GM23338 (cell line): ENCODE data around the gene URI1. TPM values are rescaled to one million over a fixed set of nuclear protein-coding genes. Genes with fewer than 3 reads are reported as not detected.

Experiments used
- ATAC-seq: fragments of 200-7000 bp; cut with Tn5 transposase; 3 replicates; pipeline ENCODE4 v1.9.1; 2020
- DNase-seq: peaks from one replicate; pipeline ENCODE4 v3.0.0-alpha.2; 2015; ENCODE audit warnings: low spot score
- H2AFZ ChIP-seq: fragments of 200-600 bp; sonication (generic); 2 replicates; pipeline ENCODE4 v1.8.0; 2016; ENCODE audit warnings: antibody characterized with exemption, mild to moderate bottlenecking, moderate library complexity
- H3F3A ChIP-seq: fragments of 200-600 bp; sonication (generic); replicated peaks from 2 replicates; pipeline ENCODE4 v1.8.0; 2017; ENCODE audit warnings: antibody characterized with exemption, mixed run types, low read depth
- H3K27ac ChIP-seq: fragments of 200-600 bp; sonication (generic); 2 replicates; pipeline ENCODE4 v1.6.1; 2016; ENCODE audit warnings: low read depth
- H3K27me3 ChIP-seq: fragments of 200-600 bp; sonication (generic); 2 replicates; pipeline ENCODE4 v1.8.0; 2016; ENCODE audit warnings: mild to moderate bottlenecking, mixed run types, moderate library complexity; ENCODE audit not compliant: insufficient read depth
- H3K36me3 ChIP-seq: fragments of 200-600 bp; sonication (generic); 2 replicates; pipeline ENCODE4 v1.8.0; 2016; ENCODE audit warnings: mild to moderate bottlenecking; ENCODE audit not compliant: insufficient read depth
- H3K4me1 ChIP-seq: fragments of 200-600 bp; sonication (generic); 2 replicates; pipeline ENCODE4 v1.8.0; 2016; ENCODE audit warnings: mild to moderate bottlenecking, moderate library complexity; ENCODE audit not compliant: insufficient read depth
- H3K4me2 ChIP-seq: fragments of 200-600 bp; sonication (generic); 2 replicates; pipeline ENCODE4 v1.7.1; 2017; ENCODE audit warnings: mixed run types
- H3K4me3 ChIP-seq: fragments of 200-600 bp; sonication (generic); 2 replicates; pipeline ENCODE4 v1.6.1; 2016; ENCODE audit warnings: mixed run types
- H3K79me2 ChIP-seq: fragments of 200-600 bp; sonication (generic); replicated peaks from 2 replicates; pipeline ENCODE4 v1.8.0; 2017; ENCODE audit warnings: mild to moderate bottlenecking; ENCODE audit not compliant: insufficient read depth
- H3K9me2 ChIP-seq: fragments of 200-600 bp; sonication (generic); 2 replicates; pipeline ENCODE4 v1.8.0; 2017; ENCODE audit not compliant: insufficient read depth
- H4K20me1 ChIP-seq: fragments of 200-600 bp; sonication (generic); replicated peaks from 2 replicates; pipeline ENCODE4 v1.8.0; 2017; ENCODE audit warnings: mild to moderate bottlenecking; ENCODE audit not compliant: insufficient read depth
- H3K27ac Mint-ChIP-seq: 2 replicates; pipeline ENCODE4 v1.8.0; 2020; ENCODE audit warnings: inconsistent platforms, mild to moderate bottlenecking, moderate library complexity, mixed read lengths
- H3K27me3 Mint-ChIP-seq: 3 replicates; pipeline ENCODE4 v1.8.0; 2022; ENCODE audit warnings: low read depth, mild to moderate bottlenecking, moderate library complexity, mixed read lengths, inconsistent platforms; ENCODE audit not compliant: insufficient read depth, poor library complexity
- H3K36me3 Mint-ChIP-seq: 3 replicates; pipeline ENCODE4 v1.8.0; 2021; ENCODE audit warnings: low read depth, mild to moderate bottlenecking, inconsistent platforms, moderate library complexity, mixed read lengths
- H3K4me1 Mint-ChIP-seq: 3 replicates; pipeline ENCODE4 v1.8.0; 2020; ENCODE audit warnings: mild to moderate bottlenecking, inconsistent platforms, mixed read lengths
- H3K4me3 Mint-ChIP-seq: 3 replicates; pipeline ENCODE4 v1.8.0; 2021; ENCODE audit warnings: moderate library complexity, mild to moderate bottlenecking, inconsistent platforms, mixed read lengths
- H3K9me3 Mint-ChIP-seq: 3 replicates; pipeline ENCODE4 v1.8.0; 2020; ENCODE audit warnings: moderate library complexity, mild to moderate bottlenecking, inconsistent platforms, mixed read lengths
- CTCF ChIP-seq, 2 experiments: fragments of 200-600 bp in 1 of 2; sonication (generic) in 1 of 2; conservative IDR thresholded peaks; 2 replicates each; pipeline versions ENCODE4 v1.5.1 to v1.6.1; 2016 to 2017; ENCODE audit warnings: antibody characterized with exemption in 2 of 2, low read depth in 2 of 2, mild to moderate bottlenecking in 2 of 2, moderate library complexity in 1 of 2
- ETS1 ChIP-seq: IDR thresholded peaks from 2 replicates; pipeline ENCODE4 v1.6.1; 2016; ENCODE audit warnings: antibody characterized with exemption
- EZH2 ChIP-seq: fragments of 200-600 bp; sonication (generic); IDR thresholded peaks from one replicate; pipeline ENCODE4 v1.8.0; 2017; ENCODE audit warnings: antibody characterized with exemption, mild to moderate bottlenecking, low read depth; ENCODE audit not compliant: unreplicated experiment
- EZH2phosphoT487 ChIP-seq: fragments of 200-600 bp; sonication (generic); IDR thresholded peaks from one replicate; pipeline ENCODE4 v1.8.1; 2018; ENCODE audit warnings: antibody characterized with exemption; ENCODE audit not compliant: unreplicated experiment
- JUNB ChIP-seq: IDR thresholded peaks from one replicate; pipeline ENCODE4 v1.6.1; 2016; ENCODE audit warnings: antibody characterized with exemption; ENCODE audit not compliant: unreplicated experiment
- POLR2AphosphoS5 ChIP-seq: IDR thresholded peaks from 2 replicates; pipeline ENCODE4 v1.6.1; 2016; ENCODE audit warnings: antibody characterized with exemption, low read depth
- REST ChIP-seq: IDR thresholded peaks from one replicate; pipeline ENCODE4 v1.6.1; 2018; ENCODE audit warnings: antibody characterized with exemption; ENCODE audit not compliant: unreplicated experiment
- STAT1 ChIP-seq: IDR thresholded peaks from one replicate; pipeline ENCODE4 v1.6.1; 2016; ENCODE audit warnings: antibody characterized with exemption; ENCODE audit not compliant: unreplicated experiment
- polyA plus RNA-seq: library from polyadenylated mRNA; unstranded; fragments of >200 nt; fragmentation: Nextera tagmentation; extraction: Ambion mirVana; gene quantifications from 2 replicates; pipeline ENCODE4 v1.2.1, GENCODE V29; 2016
- total RNA-seq: library from RNA; depleted of rRNA; stranded (reverse); fragments of >200 nt; shearing (Covaris generic); gene quantifications from 2 replicates; pipeline ENCODE4 v1.2.3, GENCODE V29; 2014

Gene URI1
- total and polyA plus RNA-seq, 2 experiments from 2014 or later, result 27.6 to 68.4 TPM

GRCh38 chr19:29918891-29919290 is 23.1 kb upstream of the URI1 start:
- Histone ChIP-seq H3F3A (no peaks in the 10 kb centered on the region), H3K4me1 (no peaks in the 10 kb centered on the region), H3K27ac (no peak overlapping the region), H3K79me2 (no peaks in the 10 kb centered on the region), H3K27me3 (no peaks in the 10 kb centered on the region), H3K4me2 (no peak overlapping the region), H2AFZ (no peak overlapping the region), H3K9me2 (no peaks in the 10 kb centered on the region), H4K20me1 (no peaks in the 10 kb centered on the region), H3K36me3 (no peaks in the 10 kb centered on the region), H3K4me3 (no peak overlapping the region)
- TF ChIP-seq EZH2phosphoT487 (no peak), STAT1 (no peak), ETS1 (no peak), CTCF (conservative IDR thresholded peaks at IDR 0.05; ENCODE audit: low read depth in 2 of 2) (no peak)
- peaks cover 2% of the 10 kb centered on the region; the same call in 1 of the 3 replicates for H3K4me1 Mint-ChIP-seq
- H3K27me3 Mint-ChIP-seq, result peaks cover 2% of the 10 kb centered on the region
- H3K27ac Mint-ChIP-seq, result no peak overlapping the region
- no peak for DNase-seq
- H3K4me3 Mint-ChIP-seq, result no peak overlapping the region
- no peak for ATAC-seq
- no peaks in the 10 kb centered on the region for H3K36me3 Mint-ChIP-seq
- no peaks in the 10 kb centered on the region; the same call in 2 of the 3 replicates for H3K9me3 Mint-ChIP-seq

- H3K27ac Mint-ChIP-seq, result no peak overlapping the region
- no peaks in the 10 kb centered on the region for H3K36me3 ChIP-seq
- H3K4me3 Mint-ChIP-seq, result no peak overlapping the region
- peaks cover 6% of the 10 kb centered on the region; the same call in 2 of the 3 replicates for H3K4me1 Mint-ChIP-seq
- no peaks in the 10 kb centered on the region for H3K9me2 ChIP-seq
- DNase-seq (no peak), ATAC-seq (no peak)
- no peak overlapping the region for H3K4me2 ChIP-seq
- H3K4me3 ChIP-seq, result no peak overlapping the region
- no peaks in the 10 kb centered on the region; the same call in 1 of the 2 replicates for H3K4me1 ChIP-seq
- no peak overlapping the region for H3K27ac ChIP-seq
- no peaks in the 10 kb centered on the region for H3K9me3 Mint-ChIP-seq
- no peaks in the 10 kb centered on the region for H3K79me2 ChIP-seq
- no peaks in the 10 kb centered on the region for H3K36me3 Mint-ChIP-seq
- H3K27me3 ChIP-seq, result no peaks in the 10 kb centered on the region
- no peak overlapping the region for H2AFZ ChIP-seq
- H3K27me3 Mint-ChIP-seq, result peaks cover under 1% of the 10 kb centered on the region
- H4K20me1 ChIP-seq, result no peaks in the 10 kb centered on the region
- no peaks in the 10 kb centered on the region for H3F3A ChIP-seq
- TF ChIP-seq EZH2phosphoT487 (no peak), CTCF (conservative IDR thresholded peaks at IDR 0.05; ENCODE audit: low read depth in 2 of 2) (no peak), POLR2AphosphoS5 (no peak), REST (no peak), EZH2 (no peak), JUNB (no peak)
These were observed 19.1 kb upstream of the URI1 start for GRCh38 chr19:29922972-29923371.
